GM18870 (cell line): ENCODE results near the gene ARPC4.

ENCODE experiments used
- ATAC-seq: cut with Tn5 transposase; IDR thresholded peaks from one replicate; pipeline ENCODE4 v1.9.1; 2021; ENCODE audit warnings: moderate library complexity; ENCODE audit not compliant: unreplicated experiment

Gene ARPC4

DNA sequence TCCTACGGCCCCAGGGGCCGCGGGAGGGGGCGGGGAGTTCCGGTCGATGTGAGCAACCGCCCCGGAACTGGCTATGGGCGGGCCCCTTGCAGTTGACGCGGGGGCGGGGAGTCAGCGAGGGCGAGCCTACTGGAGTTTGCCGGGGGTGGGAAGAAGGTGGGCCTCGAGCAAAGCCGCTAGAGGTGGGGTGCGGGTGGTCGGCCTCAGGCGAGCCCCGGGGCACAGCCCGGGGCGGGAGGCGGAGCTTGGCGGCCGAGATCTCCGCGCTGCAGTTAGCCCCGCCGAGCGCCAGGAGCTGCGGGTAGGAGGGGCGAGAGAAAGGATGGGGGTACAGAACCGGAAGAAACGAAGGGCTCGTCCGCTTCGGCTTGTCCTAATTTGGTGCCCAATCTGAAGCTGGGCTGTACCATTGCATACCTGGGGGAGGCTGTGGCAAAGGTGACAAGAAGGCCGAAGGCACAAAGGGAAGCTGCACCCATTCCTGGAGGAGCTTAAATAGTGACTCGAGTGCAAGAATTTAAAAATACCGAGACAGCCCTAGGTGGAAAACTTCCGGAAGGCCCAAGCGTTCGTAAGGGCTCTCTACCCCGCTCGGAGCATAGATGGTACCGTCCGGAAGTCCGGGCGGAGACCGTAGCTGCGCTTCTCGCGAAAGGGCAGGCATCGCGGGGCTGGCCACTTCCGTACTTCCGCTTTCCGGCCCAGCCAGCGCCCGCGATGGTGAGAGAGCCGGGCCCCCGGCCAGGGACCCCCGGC lies at the start of gene ARPC4, which contains the start of gene TADA3:
Gene ARPC4, plus strand, starts transcription at position 678 of the 756 bp plus-strand sequence. Its CDS starts 40 bp downstream, at position 718.
Gene TADA3, minus strand, starts transcription at position 69 of the 756 bp plus-strand sequence. CDS start 1,007 bp downstream, outside the sequence.
- ATAC-seq = peak; percentile 81

DNA sequence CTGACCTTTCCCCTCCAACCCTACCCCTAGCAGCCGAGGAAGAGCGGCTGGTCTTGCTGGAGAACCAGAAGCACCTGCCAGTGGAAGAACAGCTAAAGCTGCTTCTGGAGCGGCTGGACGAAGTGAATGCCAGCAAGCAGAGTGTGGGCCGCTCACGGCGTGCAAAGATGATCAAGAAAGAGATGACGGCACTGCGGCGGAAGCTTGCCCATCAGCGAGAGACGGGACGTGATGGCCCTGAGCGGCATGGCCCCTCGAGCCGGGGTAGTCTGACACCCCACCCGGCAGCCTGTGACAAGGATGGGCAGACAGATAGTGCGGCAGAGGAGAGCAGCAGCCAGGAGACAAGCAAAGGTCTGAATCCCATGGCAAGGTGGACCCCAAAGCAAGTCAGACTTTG lies 49.3 kb upstream of the ARPC4 start:
- ATAC-seq = no peak

DNA sequence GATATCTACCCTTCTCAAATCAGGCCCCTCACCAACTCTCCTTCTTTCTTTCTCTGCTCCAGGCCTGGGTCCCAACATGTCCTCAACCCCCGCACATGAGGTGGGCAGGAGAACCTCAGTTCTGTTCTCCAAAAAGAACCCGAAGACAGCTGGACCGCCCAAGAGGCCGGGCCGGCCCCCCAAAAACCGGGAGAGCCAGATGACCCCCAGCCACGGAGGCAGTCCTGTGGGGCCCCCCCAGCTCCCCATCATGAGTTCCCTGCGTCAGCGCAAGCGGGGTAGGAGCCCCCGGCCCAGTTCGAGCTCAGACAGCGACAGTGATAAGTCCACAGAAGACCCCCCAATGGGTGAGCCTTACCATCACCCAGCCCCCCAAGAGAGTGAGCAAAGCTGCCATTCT lies 48.7 kb upstream of the ARPC4 start:
- no peak for ATAC-seq

DNA sequence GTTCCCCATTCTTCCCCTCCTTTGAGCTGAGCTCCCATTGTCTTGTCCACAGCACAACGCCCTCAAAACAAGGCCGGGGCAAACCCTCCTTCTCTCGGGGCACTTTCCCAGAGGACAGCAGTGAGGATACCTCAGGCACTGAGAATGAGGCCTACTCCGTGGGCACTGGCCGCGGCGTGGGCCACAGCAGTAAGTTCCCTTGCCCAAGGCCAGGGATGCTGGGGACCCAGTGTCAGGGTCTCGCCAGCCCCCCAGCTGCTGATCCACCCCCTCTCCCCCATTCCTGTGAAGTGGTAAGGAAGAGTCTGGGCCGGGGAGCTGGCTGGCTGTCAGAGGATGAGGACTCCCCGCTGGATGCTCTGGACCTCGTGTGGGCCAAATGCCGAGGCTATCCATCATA lies 47.4 kb upstream of the ARPC4 start:
- no peak for ATAC-seq

DNA sequence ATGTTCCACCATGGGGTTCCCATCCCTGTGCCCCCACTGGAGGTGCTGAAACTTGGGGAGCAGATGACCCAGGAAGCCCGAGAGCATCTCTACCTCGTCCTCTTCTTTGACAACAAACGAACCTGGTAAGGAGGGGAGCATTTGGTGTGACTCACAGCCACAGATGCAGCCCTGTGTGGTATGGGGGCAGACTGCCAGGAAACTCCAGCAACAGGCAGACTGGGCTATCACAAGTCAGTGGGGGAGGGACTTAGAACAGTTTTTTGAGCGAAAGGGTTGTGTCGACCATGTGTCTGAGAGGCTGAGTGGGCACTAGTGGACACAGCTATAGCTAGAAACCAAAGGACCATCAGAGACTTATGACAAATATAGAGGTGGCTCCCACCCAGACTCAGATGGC lies 46.6 kb upstream of the ARPC4 start:
- no peak for ATAC-seq

DNA sequence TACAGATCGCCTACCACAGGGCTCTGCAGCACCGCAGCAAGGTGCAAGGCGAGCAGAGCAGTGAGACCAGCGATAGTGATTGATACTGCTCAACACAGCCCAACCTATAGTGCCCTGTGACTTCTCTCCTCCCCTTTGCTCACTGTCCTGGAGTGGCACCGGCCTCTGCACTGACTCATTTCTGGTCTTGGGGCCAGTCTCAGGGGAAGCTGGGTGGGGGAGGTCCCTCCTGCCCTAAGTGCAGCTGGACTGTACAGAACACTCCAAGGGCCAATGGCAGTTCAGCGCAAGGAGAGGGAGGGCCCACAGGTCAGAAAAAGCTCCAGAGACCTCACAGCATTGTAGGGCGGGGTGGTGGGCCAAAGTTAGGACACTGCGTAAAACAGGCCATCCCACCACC lies 45.6 kb upstream of the ARPC4 start:
- no peak for ATAC-seq

DNA sequence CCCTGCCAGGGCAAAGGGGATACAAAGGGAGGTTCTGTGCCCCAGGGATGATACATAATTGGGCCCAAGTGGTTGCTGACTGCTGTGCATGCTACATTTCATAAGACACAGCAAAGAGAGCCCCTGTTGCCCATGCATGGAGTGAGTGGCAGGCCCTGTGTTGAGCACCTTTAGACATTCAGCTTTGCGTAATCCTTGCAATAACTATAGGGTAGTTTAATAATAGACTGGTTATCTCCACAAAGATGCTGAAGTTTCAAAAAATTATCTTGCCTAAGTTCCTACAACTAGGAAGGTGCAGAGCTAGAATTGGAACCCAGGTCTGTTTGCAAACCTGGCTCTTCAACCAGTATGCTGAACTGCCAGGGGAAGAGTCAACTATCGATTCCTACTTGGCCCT lies 44.9 kb upstream of the ARPC4 start:
- ATAC-seq = no peak

DNA sequence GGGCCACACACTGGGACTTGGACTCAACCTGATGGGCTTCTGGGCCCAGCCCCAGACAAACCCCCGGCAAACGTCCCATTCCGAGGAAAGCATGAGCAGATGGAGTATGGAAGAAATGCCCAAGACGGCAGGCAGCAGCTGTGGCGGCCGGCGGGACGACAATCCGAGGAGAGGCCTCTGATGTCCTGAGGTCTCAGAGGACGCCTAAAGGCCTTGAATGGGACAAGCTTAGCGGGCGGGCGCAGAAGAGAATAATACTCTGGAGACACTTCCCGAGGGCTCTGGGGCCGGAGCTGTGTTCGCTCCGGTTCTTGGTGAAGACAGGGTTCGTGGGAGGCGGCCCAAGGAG lies 43.6 kb upstream of the ARPC4 start:
- ATAC-seq = no peak

DNA sequence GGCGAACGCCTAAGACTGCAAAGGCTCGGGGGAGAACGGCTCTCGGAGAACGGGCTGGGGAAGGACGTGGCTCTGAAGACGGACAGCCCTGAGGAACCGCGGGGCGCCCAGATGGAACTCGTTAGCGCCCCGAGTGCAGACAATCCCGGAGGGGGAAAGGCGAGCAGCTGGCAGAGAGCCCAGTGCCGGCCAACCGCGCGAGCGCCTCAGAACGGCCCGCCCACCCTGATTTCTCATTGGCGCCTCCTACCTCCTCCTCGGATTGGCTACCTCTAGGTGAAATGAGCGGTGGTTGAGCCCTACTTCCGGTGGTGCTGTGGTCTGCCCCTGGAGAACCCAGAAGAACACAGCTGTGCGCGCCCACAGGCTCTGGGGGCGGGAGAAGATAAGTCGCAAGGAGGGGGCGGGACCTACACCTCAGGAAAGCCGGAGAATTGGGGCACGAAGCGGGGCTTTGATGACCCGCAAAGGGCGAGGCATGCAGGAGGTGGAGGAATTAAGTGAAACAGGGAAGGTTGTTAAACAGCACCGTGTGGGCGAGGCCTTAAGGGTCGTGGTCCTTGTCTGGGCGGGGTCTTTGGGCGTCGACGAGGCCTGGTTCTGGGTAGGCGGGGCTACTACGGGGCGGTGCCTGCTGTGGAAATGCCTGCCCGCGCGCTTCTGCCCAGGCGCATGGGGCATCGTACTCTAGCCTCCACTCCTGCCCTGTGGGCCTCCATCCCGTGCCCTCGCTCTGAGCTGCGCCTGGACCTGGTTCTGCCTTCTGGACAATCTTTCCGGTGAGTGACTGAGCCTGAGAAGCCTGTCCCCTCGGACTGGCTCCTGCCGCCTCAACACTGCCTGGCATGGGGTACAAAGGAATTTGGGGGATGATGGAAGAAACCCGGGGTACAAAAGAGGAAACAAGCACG lies 43.0 kb upstream of the ARPC4 start, which contains the start of gene OGG1:
Gene OGG1, plus strand, starts transcription at position 308 of the 911 bp plus-strand sequence. Its CDS starts 335 bp downstream, at position 643.
- peak; percentile 85 for ATAC-seq

DNA sequence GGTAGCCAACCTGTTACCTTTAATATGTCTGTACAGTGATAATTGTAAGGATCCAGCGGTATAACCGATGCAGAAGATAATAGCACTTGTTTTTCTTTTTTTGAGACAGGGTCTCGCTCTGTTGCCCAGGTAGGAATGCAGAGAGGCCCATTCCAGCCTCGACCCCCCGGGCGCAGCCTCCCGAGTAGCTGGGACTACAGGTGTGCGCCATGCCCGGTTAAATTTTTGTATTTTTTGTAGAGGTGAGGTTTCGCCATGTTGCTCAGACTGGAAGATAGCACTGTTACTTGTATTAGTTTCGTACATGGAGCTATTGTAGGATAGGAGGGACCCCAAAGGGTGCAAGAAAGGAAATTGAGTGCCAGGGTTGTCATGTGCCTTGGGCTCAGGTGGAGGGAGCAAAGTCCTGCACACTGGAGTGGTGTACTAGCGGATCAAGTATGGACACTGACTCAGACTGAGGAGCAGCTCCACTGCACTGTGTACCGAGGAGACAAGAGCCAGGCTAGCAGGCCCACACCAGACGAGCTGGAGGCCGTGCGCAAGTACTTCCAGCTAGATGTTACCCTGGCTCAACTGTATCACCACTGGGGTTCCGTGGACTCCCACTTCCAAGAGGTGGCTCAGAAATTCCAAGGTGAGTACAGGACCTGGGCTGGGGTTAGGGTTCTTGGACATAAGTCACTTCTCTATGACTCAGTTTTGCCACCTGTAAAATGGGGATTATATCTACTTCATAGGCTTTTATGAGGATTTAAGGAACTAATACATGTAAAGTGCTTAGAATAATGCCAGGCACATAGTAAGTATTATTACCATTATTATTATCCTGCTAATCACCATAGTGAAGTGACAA lies 42.1 kb upstream of the ARPC4 start:
- ATAC-seq = no peak

DNA sequence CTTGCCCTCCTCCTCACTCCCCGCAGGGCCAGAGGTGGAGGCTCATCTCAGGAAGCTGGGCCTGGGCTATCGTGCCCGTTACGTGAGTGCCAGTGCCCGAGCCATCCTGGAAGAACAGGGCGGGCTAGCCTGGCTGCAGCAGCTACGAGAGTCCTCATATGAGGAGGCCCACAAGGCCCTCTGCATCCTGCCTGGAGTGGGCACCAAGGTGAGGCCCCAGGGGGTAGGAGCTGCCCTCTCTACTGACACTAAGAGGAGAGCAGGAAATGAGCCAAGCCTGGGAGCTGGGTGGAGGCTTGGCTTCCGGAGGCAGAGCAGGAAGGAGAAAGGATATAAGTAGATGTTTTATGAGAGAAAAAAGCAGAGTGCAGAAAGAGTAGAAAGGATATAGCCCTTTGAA lies 38.2 kb upstream of the ARPC4 start:
- ATAC-seq = no peak

DNA sequence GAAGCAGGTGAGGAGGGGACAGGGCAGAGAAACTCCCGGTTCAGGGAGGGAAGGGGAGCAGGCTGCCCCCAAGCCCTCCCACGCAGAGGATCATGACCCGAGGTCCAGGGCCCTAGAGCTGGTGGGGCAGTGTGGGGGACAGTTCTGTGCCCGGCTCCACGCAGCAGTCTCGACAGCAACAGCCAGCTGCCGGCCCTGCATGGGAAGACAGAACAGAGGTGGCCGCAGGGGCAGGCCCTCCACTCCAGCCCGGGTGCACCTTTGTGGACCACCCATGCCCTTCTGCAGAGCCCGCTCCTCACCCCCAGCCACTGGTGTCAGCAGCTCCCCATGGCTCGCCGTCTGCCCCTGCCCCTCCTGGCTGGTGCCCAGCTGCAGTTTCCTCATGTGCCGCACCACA lies 35.5 kb upstream of the ARPC4 start:
- ATAC-seq = no peak

DNA sequence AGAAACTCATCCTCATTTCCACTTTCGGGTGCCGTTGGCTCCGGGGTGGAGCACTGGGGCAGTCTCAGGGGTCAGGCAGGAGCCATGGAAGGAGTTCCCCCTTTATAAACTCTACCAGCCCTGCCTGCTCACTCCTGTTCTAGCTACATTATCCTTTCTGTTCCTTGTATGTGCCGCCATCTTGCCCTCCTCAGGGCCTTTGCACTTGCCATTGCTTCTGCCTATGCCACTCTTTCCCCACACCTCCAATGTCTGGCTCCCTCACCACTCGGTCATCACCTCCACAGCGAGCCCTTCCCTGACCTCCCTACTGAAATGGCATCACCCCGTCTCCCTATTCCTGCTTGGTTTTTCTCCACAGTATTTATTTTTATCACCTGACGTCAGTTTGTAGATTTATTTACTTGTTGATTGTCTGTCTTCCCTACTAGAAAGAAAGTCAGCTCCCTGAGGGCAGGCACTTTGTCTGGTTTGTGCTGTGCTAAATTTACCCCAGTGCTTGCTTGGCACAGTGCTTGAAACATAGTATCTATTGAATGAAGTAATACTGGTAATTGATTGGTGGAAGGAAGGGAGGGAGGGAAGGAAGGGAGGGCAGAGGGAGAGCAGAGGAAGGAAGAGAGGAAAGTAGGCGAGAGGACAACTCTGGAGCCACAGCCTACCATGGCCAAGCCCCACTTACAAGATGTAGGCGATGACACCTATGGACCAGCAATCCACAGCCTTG lies 31.9 kb upstream of the ARPC4 start:
- no peak for ATAC-seq

DNA sequence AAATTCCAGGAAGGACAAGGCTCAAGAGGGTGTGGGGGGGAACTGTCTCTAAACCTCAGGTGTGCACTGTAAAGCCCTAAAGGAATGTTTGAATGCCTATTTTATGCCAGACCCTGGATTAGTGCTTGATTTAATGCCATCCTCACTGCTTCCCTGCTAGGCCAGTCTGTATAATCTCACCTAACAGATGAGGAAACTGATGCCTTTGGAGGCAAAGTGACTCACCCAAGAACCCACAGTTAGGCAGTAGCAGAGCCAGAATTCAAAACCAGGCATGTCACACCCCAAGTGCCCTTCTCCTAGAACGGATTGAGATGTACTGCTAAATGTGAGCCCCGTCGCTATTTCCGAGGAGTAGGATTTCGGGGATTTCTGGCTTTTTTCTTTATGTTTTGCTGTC lies 31.0 kb upstream of the ARPC4 start:
- ATAC-seq = no peak

DNA sequence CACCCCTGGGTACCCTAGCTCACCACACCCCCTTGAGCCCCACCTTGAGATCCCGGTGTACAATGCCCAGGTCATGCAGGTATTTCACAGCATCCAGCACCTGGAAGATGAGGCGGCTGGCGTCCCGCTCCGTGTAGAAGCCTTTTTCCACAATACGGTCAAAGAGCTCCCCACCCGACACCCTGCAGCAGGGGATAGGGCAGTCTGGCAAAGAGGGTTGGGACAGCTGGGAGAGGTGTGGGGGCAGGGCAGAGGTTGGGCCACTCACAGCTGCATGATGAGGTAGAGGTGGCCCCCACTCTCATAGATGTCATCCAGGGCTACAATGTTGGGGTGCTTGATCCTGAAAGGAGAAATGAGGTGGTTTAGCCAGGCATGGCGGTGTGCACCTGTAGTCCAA lies 30.0 kb upstream of the ARPC4 start:
- no peak for ATAC-seq

DNA sequence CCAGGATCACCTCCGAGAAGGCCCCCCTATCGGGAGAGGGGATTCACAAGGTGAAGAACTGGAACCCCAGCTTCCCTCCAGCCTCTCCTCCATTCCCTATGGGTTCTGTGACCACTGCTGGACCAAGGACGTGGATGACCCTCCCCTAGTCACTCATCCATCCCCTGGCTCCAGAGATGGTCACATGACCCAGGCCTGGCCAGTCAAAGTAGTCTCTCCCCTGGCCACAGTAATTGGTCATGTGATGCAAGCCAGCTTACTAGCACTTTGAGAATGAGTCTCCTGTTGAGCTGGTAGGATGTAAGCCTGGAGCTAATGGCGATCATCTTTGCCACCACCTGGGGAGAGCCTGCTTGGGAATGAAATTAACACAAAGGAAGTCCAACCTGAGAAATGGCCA lies 27.0 kb upstream of the ARPC4 start:
- ATAC-seq = no peak

DNA sequence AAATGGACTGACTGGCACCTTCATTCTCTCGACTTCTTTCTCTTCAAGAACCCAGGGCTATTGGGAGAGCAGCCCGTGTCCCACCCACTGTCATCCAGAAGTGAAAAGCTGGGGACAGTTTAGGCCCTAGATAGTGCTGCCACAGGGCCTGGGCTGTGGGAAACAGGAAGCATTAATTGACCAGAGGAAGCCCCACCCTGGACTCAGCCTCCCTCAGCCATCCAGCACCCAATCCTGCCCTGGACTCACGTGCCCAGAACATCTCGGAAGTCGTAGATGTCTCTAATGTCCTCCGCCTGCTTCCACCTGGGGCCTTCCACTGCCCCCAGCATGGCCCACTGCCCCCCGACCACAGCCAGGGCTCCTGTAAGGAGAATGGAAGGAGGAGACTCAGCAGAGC lies 25.5 kb upstream of the ARPC4 start:
- no peak for ATAC-seq

DNA sequence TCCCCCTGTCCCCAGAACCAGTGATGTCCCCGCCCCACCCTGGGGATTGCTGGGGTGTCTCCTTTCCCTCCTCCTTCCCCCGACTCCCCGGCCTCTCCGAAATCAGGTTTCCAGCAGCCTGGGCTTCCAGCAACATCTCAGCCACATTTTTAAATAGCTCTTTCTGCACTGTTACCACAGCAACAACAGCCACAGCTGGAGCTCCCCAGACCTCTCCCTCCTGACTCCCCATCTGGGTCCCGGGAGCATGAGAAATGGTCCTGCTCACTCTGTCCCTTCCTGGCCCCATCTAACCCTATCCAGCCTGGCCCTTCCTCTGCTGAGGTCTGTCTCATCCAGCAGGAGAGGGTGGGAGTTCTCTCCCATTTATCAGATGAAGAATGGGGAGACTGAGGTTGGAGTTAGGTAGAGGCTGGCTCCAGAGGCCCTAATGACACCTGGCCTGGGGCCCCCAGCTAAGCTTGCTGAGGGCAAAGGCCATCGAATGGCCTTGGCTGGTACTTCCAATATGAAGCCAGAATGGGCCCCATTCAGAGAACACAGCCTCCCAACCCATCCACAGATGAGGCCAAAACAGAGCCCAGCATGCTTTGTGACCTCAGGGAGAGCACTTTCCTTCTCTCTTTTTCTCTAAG lies 24.6 kb upstream of the ARPC4 start:
- no peak for ATAC-seq

DNA sequence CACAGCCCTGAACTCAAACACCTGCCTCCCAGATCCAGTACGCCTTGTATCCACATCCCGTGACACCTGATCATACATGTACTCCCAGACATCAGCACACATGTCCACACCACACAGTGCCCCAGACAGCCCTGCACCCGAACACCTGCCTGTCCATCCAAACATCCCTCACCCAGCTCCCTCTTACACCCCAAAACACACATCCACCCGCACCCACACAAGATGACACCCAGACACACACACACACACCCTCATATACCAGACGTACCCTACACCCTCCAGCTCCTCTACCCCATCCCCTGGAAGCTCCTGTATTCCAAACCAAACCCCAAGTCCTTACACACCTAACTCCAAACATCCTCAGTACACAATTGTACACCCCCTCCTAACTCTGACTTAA lies 23.9 kb upstream of the ARPC4 start:
- no peak for ATAC-seq
